SHP77 treated with DMSO at 0.1 percent for 48 hours (cell line): Measurements from ENCODE around the gene ZNF526.

Experiments
- DNase-seq: peaks from one replicate; lab custom pipeline; 2025; lab: John Stamatoyannopoulos, UW

ZNF526 gene

DNA sequence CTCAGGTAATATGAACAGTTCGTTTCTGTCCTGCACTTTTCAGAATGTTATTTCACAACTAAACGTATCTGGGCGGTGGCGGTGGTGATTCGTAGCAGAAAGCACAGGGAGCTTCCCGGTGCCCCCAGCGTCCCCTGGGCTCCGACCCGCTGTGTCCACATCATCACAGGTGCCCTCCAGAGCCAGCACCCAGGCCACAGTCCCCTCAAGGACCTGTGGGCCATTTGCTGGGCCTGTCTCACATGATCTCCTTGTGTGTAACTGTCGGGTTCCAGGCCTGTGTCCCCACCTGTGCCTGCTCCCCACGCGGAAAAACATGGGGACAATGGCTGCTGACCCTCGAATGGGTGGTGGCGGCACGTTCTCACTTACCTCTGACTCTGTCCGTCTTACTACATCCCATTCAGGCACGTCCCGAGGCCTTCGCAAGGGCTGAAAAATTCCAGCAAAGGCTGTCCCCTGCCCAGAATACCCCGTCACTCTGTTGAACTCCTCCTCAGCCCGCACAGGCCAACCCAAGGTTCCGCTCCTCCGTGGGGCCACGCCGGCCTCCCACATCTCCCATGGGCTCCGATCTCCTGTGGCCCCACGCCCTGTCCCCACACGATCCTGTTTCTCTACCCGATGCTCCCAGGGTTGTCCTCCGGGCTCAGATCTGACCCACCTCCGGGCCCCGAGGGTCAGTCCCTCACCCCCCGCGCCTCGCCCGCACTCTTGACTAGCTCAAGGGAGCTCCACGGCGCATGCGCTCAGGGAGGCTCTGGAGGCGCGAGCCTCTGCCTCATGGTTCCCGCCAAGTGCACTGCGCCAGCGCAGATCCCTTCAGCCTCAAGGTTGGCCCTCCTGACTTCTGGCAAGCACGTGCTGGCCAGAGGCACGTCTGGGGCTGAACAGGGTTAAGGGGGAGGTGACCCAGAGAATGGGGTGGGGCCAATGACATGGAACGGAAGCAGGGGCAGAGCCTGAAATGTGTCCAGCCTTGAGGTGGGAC lies 23.8 kb upstream of the ZNF526 start:
- no peak for DNase-seq

DNA sequence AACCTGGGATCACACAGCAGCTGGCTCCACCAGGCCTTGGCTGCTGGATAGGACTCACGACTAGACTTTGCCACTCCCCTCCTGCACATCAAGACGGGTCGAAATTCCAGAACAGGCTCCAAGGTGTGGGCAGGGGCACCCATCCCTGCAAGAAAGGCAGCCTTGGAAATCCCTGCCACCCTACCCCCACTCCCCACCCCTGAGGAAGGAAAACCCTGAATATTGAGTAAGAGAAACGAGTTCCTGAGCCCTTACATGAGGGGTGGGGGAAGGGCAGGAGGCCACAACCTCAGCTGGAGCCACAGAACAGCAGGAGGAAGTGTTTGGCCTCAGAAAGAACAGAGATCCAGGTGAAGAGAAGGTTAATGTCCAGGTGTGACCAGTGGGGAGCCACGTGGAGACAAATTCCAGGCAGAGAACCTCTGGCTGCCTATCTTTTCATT lies 22.7 kb upstream of the ZNF526 start:
- DNase-seq: no peak

DNA sequence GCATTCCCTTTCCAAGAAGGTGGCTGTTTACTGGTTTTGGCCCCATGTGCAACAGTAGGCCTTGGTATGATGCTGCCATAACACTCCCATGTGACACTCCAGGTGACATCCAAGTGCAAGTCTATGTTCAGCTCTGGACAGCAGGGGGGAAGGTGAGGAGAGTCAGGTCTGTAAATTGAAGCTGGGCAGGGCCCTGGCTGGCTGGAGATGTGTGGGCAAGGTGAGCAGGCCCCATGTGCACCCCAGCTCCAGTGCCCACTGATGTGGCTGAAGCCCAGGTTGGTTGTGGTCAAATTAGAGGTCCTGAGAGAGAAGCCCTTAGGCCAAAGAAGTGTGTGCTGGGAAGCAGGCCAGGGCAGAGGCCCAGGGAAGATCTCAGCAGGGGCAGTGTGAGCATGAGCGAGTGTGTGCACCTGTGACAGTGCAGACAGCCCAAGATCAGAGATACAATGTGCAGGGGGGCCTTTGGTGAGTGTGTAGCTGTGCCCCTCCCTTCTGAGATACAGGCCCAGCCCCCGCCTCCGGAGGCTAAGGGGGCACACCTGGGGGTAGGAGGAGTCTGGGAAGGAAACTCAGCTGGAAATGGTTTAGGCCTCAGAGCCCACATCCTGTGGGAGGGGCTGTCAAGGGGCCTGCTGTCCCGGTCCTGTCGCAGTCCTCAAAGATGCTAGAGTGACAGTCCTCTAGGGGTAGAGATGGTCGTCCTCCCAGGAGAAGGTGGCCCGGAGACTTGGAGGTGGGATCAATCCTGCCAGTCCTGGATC lies 21.3 kb upstream of the ZNF526 start:
- DNase-seq: no peak

DNA sequence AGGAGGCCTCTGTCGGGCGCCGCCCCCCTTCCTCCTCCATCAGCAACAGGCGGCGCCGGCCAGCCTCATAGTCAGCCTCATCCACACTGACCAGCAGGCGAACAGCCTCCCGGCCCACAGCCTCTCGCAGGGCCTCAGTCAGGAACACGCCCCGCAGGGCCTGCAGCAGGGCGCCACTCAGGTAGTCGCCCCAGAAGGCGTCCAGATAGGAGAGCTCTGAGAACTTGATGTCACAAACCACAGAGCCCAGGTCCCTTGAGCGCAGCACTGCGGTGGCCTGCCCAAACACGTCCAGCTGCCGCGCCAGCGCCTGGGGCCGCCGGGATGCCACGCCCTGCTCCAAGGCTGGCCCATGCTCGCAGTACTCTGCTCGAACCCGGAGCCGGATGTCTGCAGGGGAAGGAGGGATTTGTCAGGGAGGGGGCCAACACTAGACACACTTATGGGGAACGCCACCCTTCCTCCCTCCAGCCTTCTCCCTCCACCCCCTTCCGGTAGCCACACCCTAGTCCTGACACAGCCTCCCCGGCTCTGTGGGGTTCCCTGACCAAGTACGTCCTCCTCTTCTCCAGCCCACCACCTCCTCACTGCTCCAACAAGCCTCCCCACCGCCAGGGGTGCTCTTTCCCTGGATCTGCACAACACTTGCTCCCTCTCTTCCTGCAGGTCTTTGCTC lies 20.5 kb upstream of the ZNF526 start:
- no peak for DNase-seq

DNA sequence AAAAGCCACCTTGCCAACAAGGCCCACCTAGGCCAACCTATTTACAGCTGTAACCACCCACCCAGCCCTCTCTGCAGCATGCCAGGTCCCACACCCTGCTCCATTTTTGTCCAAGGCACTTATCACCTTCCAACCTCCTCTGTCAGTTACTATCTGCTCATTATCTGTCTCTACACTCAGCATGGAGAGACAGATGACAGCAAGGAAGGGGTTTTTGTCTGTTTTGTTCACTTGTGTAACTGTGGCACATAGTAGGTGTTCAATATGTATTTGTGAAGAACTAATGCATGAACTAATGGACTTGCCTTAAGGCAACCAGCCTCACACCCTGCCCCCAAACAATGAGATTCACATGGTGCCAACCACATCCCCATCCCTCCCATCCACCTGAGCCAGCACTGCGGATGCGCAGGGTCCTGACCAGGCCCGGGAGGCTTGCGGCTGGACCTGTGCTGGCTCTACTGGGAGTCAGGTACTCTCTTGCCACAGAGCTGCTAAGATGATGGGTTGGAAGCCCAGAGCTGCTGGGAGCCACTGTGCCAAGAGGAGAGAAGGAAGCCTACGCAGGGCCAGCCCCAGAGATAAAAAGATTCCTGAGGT lies 19.9 kb upstream of the ZNF526 start:
- no peak for DNase-seq

DNA sequence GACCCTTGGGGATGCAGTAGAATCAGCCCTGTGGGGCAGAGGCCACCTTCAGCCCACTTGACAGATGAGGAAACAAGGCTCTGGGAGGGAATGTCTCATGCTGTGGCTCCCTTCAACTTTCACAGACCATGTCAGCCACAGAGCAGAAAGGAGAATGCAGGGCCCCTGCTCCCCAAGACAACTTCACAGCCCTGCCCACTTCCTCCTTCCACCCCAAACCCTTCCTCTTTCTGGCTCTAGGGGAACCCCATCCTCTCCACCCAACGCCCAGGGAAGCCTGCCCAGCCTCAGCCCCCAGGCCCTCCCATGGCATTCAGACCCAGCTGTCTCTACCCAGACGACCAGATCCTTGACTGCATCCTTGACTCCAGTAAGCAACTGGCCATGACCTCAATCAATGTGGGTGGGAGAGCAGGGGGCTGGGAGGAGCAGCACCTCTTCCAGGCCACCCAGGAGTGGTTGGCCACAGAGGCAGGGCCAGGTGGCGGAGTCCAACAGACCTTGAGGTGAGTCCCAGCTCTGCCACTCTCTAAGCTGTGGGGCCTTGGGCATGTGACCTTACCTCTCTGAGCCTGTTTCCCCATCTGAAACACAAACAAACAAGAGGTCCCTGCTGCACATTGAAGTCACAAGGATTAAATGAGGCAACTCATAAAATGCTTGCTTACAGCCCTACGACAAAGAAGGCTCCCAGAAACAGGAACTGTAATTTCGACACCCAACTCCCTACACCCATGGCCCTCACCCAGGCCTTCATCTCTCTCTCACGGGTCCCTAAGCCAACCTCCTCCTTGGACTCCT lies 18.4 kb upstream of the ZNF526 start:
- no peak for DNase-seq

DNA sequence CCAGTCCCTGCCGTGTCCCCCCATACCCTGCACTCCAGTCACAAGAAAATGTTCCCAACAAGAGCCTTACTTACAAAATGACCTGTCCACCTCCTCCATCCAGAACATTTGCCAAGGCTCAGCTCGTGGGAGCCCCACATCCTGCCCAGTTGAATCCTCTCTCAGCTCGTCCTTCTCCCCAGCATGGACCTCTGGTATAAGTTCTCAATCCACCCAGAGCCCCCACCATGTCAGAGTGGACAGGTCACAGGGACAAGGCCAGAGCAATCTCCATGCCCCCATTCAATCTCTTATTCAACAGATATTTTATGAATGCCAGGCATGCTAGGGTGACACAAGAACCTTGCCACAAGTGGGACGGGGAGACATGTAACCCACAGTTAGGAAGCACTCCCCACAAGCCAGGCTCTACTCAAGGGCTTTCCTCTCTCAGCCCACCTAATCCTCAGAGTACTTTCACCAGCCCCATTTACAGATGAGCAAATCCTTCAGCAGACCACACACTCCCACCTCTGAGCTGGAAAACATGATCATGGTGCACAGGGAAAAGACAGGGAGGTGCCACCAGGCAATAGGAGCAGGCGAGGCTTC lies 17.7 kb upstream of the ZNF526 start:
- no peak for DNase-seq

DNA sequence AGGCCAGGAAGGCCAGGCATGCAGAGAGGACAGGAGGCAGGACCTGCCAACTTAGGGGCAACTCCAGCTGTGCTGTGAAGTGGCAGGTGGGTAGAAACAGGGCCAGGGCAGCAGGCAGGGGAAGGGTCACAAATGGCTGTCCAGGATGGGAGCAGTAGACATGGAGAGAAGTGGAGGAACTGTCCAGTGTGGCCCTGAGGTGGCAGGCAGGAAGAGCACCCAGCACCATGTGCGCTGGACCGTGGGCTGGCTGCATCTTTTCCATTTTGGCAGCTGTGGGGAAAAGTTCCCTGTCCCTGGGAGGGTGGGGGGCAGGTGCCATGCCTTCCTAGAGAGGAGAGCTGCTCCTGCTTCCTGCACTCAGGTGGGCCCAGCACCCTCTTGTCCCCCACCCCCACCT lies 16.4 kb upstream of the ZNF526 start:
- no peak for DNase-seq

DNA sequence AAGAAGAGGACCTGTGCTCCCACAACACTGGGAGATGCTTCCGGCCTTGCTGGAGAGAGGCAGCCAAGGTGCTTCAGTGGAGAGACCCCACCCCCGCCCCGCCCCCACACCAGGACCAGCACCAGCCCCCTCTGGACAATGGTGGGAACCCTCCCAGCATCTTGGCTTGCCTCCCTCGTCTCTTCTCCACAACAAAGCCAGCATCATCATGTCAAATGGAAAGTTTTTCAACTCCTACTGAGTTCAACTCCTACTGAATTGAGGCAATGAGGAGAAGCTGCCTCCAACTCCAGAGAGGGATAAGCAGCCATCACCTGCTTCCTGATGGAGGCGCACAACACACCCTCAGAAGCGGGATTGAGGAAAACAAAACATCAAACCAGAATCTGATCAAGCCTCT lies 15.4 kb upstream of the ZNF526 start:
- DNase-seq: no peak

DNA sequence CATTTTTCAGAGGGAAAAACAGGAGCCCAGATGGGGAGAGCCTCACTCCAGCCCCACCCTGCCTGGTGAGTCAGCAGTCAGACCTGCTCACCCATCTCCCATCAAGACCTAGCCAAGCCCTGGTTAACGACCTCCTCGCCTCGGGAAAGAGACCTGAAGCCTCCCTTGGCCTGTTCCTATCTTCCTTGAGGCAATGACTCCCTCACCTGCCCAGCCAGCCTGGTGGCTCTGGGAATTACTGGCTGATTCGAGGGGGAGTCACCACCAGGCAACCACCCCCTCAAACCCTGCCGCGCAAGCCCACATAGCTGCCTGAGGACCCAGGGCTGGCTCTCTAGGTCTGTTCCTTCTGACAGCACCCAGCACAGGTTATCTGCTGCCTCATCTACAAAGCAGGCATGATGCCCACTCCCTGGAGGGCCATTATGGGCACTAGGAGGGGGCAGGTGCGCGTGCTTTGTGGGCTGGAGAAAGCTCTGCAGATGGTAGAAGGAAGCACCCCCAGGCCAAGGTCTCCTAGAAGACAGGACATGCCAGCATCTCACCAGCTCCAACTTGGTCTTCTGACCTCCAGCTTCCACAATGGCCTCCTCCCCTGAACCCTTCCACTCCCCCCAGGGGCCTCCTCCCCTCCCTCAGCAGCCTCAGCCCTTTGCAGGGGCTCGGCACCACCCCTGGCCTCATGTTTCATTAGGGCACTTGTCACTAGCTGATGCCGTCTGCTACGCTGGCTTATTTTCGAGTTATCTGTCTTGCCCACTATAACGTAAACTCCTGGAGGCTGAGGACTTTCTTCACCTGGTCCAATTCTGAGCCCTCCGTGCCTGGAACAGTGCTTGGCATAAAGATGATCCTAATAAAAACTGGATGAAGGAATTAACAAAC lies 13.0 kb upstream of the ZNF526 start:
- no peak for DNase-seq

DNA sequence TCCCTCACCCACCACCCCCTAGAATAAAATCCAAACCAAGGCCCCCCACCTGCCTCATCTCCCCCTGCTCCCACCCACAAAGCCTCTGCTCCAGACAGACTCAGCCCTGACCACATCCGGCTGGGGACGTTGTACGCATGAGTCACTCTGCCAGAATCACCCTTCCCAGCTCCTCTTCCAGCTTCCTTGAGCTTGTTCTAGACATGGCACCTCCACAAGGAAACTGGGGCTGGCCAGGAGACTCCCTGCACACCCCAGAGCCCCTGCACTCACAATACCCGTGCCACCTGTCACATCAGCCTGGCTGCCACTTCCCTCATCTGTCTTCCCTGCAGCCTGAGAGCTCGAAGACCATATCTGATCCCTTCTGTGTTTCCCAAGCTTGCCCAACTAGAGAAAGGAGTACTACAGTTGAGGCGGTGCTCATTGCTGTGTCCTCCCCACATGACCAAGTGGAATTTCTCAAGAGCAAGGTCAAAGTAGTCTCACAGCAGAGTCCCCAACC lies 12.3 kb upstream of the ZNF526 start:
- DNase-seq: no peak

DNA sequence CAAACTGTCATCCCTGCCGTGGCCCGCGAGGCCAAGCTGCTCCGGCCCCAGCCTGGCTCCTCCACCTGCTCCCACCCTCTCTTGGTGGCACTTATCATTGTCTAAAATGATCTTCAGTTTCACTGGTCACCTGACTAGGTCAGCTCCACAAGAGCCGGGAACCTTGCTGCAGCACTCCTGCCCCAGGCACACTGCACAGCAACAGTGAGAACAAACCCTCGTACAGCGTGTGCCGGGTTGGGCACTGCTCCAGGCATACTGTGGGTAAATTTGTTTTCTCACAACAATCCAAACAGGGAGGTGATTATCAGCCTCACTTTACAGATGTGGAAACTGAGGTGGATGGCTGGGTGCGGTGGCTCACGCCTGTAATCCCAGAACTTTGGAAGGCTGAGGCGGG lies 11.5 kb upstream of the ZNF526 start:
- no peak for DNase-seq

DNA sequence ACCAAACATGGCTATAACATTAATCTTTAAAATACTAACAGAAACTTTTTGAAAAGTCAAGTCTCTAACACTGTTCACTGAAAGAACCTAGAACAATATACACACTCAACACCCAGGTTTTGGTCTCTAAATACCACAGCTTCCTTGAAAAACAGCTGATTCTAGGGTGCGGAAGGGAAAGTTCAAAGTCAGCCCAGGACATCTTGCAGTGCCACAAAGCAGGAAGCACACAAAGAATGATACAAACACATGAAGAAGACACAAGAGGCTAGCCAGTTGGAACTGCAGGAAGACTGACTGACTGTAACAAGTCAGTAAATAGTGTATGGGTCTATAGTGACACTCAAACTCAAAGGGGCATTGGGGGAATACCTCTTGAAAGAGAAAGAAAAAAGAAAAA lies 7.2 kb upstream of the ZNF526 start:
- no peak for DNase-seq

DNA sequence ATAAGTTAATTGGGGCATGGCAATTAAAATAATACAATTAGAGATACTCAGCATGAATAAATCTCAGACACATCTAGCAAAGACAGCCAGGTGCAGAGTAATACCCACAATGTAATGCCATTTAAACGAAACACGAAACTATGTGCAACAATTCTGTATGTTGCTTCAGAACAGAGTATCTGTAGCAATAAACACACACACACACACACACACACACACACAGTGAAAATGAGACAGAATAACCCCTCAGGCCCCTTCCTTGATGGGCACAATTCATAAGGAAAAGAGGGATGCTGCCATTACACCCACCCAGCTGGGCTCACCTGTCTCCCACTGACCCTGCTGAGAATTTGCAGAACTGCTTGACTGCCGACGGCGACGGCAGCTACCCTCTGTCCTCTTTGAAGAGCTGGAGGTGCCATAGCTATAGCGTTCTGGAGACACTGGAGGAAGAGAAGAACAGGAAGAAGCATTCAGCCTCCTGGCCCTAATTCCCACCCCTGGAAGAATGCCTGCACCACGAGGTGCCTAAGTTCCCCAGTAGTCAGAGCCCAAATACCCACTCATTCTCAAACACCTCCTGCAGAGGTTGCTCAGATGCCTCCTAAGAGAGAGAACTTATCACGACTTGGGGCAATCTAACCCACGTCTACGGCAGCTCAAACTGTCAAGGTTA lies 5.2 kb upstream of the ZNF526 start:
- DNase-seq: no peak

DNA sequence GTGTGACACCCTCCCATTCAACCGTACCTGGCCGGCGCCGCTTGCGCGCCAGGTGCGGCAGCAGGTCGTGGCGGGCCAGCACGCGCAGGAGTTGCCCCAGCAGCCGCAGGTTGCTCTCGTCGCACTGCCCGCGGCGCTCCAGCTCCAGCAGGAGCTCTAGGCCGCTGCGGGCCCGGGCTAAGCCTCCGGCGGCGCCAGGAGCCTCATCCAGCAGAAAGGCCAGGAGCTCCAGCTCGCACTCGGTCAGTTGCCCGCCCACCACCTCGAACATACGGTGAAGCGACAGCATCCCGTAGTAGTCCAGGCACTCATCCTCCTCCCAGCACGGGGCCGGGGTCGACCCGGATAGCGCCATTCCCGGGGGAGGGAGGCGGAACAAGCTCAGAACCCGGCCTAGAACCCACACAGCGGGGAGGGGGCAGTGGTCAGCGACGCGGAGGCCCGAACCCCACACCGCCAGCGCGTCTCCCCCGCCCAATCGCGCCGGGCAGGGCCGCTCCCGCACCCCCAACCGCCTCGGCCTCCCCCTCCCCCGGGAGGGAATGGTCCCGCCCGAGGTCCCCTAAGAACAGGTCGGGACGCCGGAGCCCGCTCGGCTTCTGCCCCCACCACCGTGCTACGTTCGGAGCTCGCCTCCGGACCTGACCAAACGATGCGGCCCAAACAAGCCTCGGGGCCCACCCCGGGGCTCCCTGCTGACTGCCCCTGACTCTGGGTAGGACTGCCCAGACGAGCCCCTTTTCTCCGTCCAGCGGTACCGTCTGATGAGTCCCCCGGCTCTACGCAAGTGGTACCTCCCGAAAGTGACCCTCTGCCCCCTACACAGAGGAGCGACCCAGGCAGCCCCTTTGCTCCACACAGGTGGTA lies 3.2 kb upstream of the ZNF526 start:
- DNase-seq: no peak

DNA sequence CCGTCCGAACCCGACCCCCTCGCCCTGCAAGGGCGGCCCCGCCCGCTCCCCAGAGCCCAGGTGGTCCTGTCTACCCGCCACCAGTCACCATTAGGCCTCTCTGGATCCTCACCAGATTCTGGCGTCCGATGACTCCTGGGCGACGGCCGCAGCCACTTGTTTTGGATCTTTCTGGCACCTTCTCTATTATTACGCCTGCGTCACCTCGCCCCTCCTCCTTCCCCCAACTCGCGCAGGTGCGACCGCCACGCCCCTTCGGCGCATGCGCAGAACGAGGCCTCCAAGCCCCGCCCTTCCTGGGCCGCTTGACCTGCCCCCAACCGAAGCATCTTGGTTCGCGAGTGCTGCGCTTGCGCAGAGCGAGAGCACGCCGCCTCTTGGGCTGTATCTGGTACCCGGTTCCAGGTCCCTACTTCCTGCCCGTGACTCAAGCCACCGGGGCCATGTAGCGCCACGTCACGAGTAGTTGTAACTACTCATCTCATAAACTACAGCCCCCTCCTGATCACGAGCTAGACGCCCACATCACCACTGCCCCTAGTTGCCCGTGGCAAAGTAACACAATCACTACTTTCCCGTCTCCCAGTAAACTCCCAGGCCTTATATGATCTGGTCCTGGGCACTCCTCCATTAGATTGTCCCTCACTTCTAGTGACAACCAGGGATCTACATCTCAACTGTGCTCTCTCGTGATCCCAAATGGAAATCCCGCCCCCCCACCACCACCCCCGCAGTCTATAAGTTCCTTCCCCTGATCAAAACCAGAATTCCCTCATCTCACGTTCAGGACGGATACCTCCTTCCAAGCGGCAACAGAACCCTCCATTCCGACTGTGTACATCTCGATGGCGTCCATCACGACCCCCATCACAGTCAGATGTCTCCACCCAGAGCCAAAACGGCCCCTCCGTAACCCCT lies 2.3 kb upstream of the ZNF526 start, which contains the start of gene DEDD2:
TSS of gene DEDD2 (minus strand) at position 158 of the 918 bp plus-strand sequence. CDS start 670 bp downstream, outside the sequence.
- DNase-seq: peak; percentile 82

DNA sequence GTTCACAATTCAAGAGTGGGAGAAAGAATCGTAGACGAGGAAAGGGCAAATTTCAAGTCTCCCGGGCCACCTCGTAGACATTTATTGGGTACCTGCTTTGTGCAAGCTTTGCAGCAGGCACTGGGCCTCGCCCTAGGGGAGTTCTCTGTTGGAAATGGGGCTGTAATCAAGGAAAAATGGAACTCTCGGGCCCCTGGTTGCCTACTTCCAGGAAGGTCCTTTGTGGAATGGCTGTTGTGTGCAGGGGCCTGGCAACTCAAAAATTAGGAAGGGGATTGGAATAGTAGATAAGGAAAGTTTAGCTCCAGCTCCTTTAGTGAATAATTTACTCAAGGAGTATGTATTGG lies 612 bp downstream of the ZNF526 start:
- no peak for DNase-seq
